ENCODE data around the gene ZMAT3.

Gene ZMAT3

DNA sequence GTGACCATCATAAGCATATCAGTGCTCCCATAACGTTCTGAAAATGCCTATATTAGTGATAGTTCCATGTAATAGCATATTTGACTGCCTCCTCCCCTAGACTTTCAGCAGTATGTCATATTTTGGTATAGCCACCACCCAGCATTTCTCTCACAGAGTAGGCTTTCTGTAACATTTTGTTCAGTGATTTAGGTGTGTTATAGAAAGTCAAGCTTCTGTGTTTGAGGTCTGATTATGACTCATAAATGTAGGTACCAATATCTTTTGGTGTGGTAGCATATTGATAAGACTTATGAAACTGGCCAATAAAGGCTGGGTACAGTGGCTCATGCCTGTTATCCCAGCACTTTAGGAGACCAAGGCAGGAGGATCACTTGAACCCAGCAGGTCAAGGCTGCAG is 34.3 kb upstream of the ZMAT3 start:
- H3K4me3 ChIP-seq (ENCODE audit: low read depth, low read length), result no peak overlapping the region
- no peak for DNase-seq (ENCODE audit: low read depth)
- TF ChIP-seq, protein P1, sequence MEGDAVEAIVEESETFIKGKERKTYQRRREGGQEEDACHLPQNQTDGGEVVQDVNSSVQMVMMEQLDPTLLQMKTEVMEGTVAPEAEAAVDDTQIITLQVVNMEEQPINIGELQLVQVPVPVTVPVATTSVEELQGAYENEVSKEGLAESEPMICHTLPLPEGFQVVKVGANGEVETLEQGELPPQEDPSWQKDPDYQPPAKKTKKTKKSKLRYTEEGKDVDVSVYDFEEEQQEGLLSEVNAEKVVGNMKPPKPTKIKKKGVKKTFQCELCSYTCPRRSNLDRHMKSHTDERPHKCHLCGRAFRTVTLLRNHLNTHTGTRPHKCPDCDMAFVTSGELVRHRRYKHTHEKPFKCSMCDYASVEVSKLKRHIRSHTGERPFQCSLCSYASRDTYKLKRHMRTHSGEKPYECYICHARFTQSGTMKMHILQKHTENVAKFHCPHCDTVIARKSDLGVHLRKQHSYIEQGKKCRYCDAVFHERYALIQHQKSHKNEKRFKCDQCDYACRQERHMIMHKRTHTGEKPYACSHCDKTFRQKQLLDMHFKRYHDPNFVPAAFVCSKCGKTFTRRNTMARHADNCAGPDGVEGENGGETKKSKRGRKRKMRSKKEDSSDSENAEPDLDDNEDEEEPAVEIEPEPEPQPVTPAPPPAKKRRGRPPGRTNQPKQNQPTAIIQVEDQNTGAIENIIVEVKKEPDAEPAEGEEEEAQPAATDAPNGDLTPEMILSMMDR (IDR thresholded peaks at IDR 0.05; ENCODE audit: low read depth, low read length, missing control alignments), result no peak
- in situ Hi-C loops (cut with HindIII; ENCODE audit: low sequenced_read_pairs), result loop anchor here (5.0 to 25.0 kb wide), 2 partner anchors 94 to 206 kb away; partner anchors contain the start of gene ZNF639

- TF ChIP-seq, protein P1 (IDR thresholded peaks at IDR 0.05; ENCODE audit: low read depth, low read length, missing control alignments), result no peak
- in situ Hi-C loops (cut with HindIII; ENCODE audit: low sequenced_read_pairs), result loop anchor here (25.0 kb wide), 1 partner anchor 212 kb away; the partner anchor contains the start of gene ZNF639
- no peak for DNase-seq (ENCODE audit: low read depth)
- no peak overlapping the region for H3K4me3 ChIP-seq (ENCODE audit: low read depth, low read length)
Measured at GRCh38 chr3:179100652-179101051, 29.0 kb upstream of the ZMAT3 start.

DNA sequence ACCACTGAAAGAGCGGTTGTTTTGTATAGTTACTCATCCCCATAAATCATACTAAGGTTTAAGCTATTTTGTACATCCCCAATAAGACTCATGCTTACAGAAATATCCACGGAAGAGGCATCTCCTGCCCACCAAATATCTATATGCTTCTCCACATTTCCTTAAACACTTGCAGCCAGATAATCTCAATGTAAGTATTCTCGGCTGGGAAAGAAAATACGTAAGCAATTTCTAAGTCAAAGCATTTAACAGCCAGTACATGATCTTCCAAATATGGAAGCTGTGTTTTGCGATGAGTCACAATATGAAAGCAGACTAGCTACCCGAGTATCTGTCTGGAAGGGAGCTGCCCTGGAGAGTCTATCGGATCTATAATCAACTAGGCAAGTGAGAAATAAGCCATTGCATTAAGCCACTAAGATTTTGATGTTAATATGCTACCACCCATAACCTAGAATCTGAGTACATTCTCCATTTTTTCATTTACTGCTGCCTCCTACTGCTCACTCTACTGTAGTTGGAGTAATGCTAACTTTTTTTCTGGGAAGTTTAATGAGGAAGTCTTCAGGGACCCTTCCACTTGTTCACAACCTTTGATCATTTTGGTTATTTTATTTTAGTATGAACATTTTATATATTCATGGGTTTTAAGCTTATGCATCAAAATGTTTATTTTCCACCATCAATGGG is 26.9 kb upstream of the ZMAT3 start:
- H3K4me3 ChIP-seq (ENCODE audit: low read depth, low read length), result no peak overlapping the region
- TF ChIP-seq, protein P1 (IDR thresholded peaks at IDR 0.05; ENCODE audit: low read depth, low read length, missing control alignments), result no peak
- in situ Hi-C loops (cut with HindIII; ENCODE audit: low sequenced_read_pairs), result no loop called here
- DNase-seq (ENCODE audit: low read depth), result no peak

GRCh38 chr3:179093807-179094206 is 22.2 kb upstream of the ZMAT3 start:
- no peak overlapping the region for H3K4me3 ChIP-seq (ENCODE audit: low read depth, low read length)
- in situ Hi-C loops (cut with HindIII; ENCODE audit: low sequenced_read_pairs), result no loop called here
- TF ChIP-seq, protein P1 (IDR thresholded peaks at IDR 0.05; ENCODE audit: low read depth, low read length, missing control alignments), result no peak
- DNase-seq (ENCODE audit: low read depth), result no peak

DNA sequence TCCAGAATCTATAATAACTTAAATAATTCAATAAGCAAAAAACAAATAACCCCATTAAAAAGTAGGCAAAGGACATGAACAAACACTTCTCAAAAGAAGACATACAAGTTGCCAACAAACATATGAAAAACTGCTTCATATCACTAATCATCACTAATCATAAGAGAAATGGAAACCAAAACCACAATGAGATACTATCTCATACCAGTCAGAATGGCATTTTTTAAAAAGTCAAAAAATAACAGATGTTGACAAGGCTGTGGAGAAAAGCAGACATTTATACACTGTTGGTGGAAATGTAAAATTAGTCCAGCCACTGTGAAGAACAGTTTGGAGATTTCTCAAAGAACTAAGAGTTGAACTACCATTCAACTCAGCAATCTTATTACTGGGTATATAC is 19.5 kb upstream of the ZMAT3 start:
- DNase-seq (ENCODE audit: low read depth), result no peak
- in situ Hi-C loops (cut with HindIII; ENCODE audit: low sequenced_read_pairs), result no loop called here
- no peak overlapping the region for H3K4me3 ChIP-seq (ENCODE audit: low read depth, low read length)
- TF ChIP-seq, protein P1 (IDR thresholded peaks at IDR 0.05; ENCODE audit: low read depth, low read length, missing control alignments), result no peak

- no peak overlapping the region for H3K4me3 ChIP-seq (ENCODE audit: low read depth, low read length)
- TF ChIP-seq, protein P1 (IDR thresholded peaks at IDR 0.05; ENCODE audit: low read depth, low read length, missing control alignments), result no peak
- in situ Hi-C loops (cut with HindIII; ENCODE audit: low sequenced_read_pairs), result no loop called here
- no peak for DNase-seq (ENCODE audit: low read depth)
Measured at GRCh38 chr3:179088306-179088705, 16.7 kb upstream of the ZMAT3 start.

Data from astrocyte of the cerebellum (primary cell).